RWPE2 (cell line): ENCODE results near the gene ARHGAP9.
"Not testable (repeated sequence)": the region's sequence is repeated elsewhere in the genome, so short reads cannot be mapped to it uniquely, and the experiment has no call there.

ENCODE experiments used
- ATAC-seq: fragments of 200-7000 bp; cut with Tn5 transposase; 3 replicates; pipeline ENCODE4 v1.9.1; 2021; ENCODE audit warnings: low read depth
- DNase-seq: peaks from one replicate; pipeline ENCODE4 v3.0.0-alpha.2; 2020; ENCODE audit warnings: low spot score
- H3K27ac ChIP-seq: fragments of 450-650 bp; 2 replicates; pipeline ENCODE4 v1.5.1; 2017; ENCODE audit warnings: mild to moderate bottlenecking; ENCODE audit not compliant: poor library complexity, severe bottlenecking
- H3K27me3 ChIP-seq: fragments of 250-450 bp; sonication (Bioruptor Pico); 2 replicates; pipeline ENCODE4 v1.5.1; 2021; ENCODE audit warnings: mild to moderate bottlenecking, moderate library complexity; ENCODE audit not compliant: insufficient read depth, poor library complexity, severe bottlenecking
- H3K36me3 ChIP-seq: fragments of 250-450 bp; sonication (Bioruptor Pico); 2 replicates; pipeline ENCODE4 v1.5.1; 2020; ENCODE audit warnings: low read depth, mild to moderate bottlenecking, moderate library complexity
- H3K4me1 ChIP-seq: fragments of 250-450 bp; sonication (Bioruptor Pico); 2 replicates; pipeline ENCODE4 v1.5.1; 2021; ENCODE audit warnings: mild to moderate bottlenecking, moderate library complexity; ENCODE audit not compliant: insufficient read depth, poor library complexity, severe bottlenecking
- H3K4me3 ChIP-seq: fragments of 250-450 bp; sonication (Bioruptor Pico); 2 replicates; pipeline ENCODE4 v1.5.1; 2021; ENCODE audit warnings: mild to moderate bottlenecking, moderate library complexity; ENCODE audit not compliant: severe bottlenecking
- H3K9me3 ChIP-seq: fragments of 250-450 bp; sonication (Bioruptor Pico); 2 replicates; pipeline ENCODE4 v1.5.1; 2021; ENCODE audit warnings: mild to moderate bottlenecking, moderate library complexity; ENCODE audit not compliant: severe bottlenecking
- TF ChIP-seq, protein P1 (sequence below): fragments of 450-650 bp; IDR thresholded peaks from one replicate; pipeline ENCODE4 v1.5.1; 2017; ENCODE audit warnings: mild to moderate bottlenecking, moderate library complexity; ENCODE audit not compliant: poor library complexity, severe bottlenecking

Gene ARHGAP9

GRCh38 chr12:57500213-57500612, 20.5 kb upstream of the ARHGAP9 start:
- no peak for DNase-seq
- peaks cover 87% of the 10 kb centered on the region for H3K36me3 ChIP-seq

DNA sequence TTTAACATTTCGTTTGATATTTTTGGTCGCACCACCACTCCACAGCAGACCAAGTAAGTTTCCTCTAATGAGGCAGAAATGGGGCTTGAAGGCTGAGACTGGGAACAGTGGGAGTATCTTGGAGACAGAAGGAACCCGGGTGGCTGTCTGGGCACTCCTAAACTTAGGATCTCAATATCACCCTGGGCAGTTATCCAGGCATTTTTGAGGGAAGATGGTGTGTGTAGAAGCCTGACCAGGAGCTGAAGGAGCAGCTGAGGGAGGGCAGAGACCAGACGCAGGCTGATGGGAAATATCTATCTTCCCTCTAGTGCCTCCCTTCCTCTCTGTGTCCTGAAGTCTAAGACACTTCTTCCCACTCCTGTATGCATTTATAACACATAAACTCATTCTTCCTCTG, 18.9 kb upstream of the ARHGAP9 start:
- Histone ChIP-seq H3K27me3 (no peaks in the 10 kb centered on the region), H3K9me3 (no peaks in the 10 kb centered on the region), H3K27ac (no peak overlapping the region), H3K4me1 (no peaks in the 10 kb centered on the region), H3K4me3 (no peak overlapping the region), H3K36me3 (peaks cover 80% of the 10 kb centered on the region)
- no peak for DNase-seq
- ATAC-seq = no peak
- TF ChIP-seq, protein P1, sequence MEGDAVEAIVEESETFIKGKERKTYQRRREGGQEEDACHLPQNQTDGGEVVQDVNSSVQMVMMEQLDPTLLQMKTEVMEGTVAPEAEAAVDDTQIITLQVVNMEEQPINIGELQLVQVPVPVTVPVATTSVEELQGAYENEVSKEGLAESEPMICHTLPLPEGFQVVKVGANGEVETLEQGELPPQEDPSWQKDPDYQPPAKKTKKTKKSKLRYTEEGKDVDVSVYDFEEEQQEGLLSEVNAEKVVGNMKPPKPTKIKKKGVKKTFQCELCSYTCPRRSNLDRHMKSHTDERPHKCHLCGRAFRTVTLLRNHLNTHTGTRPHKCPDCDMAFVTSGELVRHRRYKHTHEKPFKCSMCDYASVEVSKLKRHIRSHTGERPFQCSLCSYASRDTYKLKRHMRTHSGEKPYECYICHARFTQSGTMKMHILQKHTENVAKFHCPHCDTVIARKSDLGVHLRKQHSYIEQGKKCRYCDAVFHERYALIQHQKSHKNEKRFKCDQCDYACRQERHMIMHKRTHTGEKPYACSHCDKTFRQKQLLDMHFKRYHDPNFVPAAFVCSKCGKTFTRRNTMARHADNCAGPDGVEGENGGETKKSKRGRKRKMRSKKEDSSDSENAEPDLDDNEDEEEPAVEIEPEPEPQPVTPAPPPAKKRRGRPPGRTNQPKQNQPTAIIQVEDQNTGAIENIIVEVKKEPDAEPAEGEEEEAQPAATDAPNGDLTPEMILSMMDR = no peak

More at GRCh38 chr12:57500213-57500612, 20.5 kb upstream of the ARHGAP9 start:
- no peak for ATAC-seq
- H3K4me3 ChIP-seq = no peak overlapping the region
- H3K4me1 ChIP-seq = no peaks in the 10 kb centered on the region
- H3K9me3 ChIP-seq = no peaks in the 10 kb centered on the region
- H3K27me3 ChIP-seq = no peaks in the 10 kb centered on the region
- TF ChIP-seq, protein P1 = no peak
- no peak overlapping the region for H3K27ac ChIP-seq

DNA sequence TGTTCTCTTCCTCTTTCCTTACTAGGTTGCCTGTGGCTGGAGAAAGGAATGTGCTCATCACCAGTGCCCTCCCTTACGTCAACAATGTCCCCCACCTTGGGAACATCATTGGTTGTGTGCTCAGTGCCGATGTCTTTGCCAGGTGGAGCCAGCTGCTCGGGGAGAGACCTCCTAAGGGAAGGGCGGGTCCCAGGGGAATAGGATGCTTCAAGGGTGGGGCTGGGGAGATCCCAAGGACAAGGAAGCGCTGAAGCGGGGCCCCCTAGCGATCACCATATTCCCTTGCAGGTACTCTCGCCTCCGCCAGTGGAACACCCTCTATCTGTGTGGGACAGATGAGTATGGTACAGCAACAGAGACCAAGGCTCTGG, 18.5 kb upstream of the ARHGAP9 start:
- ATAC-seq (no peak), DNase-seq (no peak)
- no peaks in the 10 kb centered on the region for H3K9me3 ChIP-seq
- TF ChIP-seq, protein P1 = no peak
- no peak overlapping the region for H3K27ac ChIP-seq
- H3K4me3 ChIP-seq = no peak overlapping the region
- H3K36me3 ChIP-seq = peaks cover 77% of the 10 kb centered on the region
- no peaks in the 10 kb centered on the region for H3K4me1 ChIP-seq
- H3K27me3 ChIP-seq = no peaks in the 10 kb centered on the region

DNA sequence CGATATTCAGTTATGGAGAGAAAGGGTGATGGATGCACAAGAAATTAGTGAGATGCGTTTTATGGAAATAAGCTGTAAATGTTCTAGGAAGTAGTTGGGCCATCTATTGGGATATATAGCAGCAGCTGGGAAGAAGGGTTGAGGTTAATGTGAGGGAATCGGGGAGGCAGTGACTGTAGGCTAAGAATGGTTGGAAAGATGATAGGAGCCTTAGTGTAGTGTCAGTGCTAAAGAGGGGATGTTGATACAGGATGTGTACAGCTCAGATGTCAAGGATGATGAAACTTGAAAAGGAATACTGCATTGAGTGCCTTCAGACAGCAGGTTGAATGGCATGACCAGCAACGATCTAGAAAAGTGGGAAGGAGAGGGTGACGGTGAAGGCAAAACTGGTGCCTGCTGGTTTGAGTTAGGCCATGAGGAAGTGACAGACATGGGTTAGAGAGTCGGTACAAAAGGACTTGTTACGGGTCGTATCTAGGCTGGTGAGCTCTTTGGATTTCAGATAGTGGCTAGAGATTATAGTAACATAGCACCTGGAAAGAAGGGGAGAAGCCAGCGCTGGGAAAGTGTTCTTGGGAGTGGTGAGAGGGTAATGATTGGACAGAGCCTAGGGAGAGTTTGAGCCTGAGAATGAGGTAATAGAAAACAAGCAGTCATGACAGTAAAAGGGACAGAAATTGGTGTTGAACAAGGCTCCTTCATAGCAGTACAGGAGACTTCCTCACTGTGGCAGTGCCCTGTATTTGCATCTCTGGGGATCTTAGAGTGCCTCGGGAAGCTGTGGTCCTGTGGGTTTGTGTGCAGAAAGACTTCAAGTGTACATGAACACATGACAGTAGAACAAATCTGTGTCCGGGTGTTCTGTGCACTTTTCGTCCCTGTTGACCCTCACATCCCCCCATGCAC, 17.8 kb upstream of the ARHGAP9 start:
- no peaks in the 10 kb centered on the region for H3K9me3 ChIP-seq
- DNase-seq = no peak
- TF ChIP-seq, protein P1 = no peak
- ATAC-seq = no peak
- H3K4me3 ChIP-seq = no peak overlapping the region
- H3K36me3 ChIP-seq = peaks cover 77% of the 10 kb centered on the region
- H3K27me3 ChIP-seq = no peaks in the 10 kb centered on the region
- H3K27ac ChIP-seq = no peak overlapping the region
- no peaks in the 10 kb centered on the region for H3K4me1 ChIP-seq

- H3K36me3 ChIP-seq = peaks cover 77% of the 10 kb centered on the region
Measured at GRCh38 chr12:57496822-57497221, 17.2 kb upstream of the ARHGAP9 start.

DNA sequence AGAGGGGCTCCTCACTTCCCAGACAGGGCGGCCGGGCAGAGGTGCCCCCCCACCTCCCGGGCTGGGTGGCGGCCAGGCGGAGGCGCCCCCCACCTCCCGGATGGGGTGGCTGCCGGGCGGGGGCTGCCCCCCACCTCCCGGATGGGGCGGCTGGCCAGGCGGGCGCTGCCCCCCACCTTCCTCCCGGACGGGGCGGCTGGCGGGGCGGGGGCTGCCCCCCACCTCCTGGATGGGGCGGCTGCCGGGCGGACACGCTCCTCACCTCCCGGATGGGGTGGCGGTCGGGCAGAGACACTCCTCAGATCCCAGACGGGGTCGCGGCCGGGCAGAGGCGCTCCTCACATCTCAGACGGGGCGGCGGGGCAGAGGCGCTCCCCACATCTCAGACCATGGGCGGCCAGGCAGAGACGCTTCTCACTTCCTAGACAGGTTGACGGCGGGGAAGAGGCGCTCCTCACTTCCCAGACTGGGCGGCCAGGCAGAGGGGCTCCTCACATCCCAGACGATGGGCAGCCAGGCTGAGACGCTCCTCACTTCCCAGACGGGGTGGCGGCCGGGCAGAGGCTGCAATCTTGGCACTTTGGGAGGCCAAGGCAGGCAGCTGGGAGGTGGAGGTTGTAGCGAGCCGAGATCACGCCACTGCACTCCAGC, 15.5 kb upstream of the ARHGAP9 start:
- not testable (repeated sequence) for H3K9me3 ChIP-seq, H3K4me1 ChIP-seq, H3K27me3 ChIP-seq, H3K4me3 ChIP-seq, H3K27ac ChIP-seq, ATAC-seq, DNase-seq
- H3K36me3 ChIP-seq = peaks cover 76% of the 10 kb centered on the region

More at GRCh38 chr12:57496822-57497221, 17.2 kb upstream of the ARHGAP9 start:
- TF ChIP-seq, protein P1 = no peak
- Histone ChIP-seq H3K27me3 (no peaks in the 10 kb centered on the region), H3K4me1 (no peaks in the 10 kb centered on the region), H3K4me3 (no peak overlapping the region), H3K9me3 (no peaks in the 10 kb centered on the region), H3K27ac (no peak overlapping the region)
- DNase-seq (no peak), ATAC-seq (no peak)
